D341Med (cell line): Measurements from ENCODE around the gene DHX32.

Source experiments
- DNase-seq: peaks from one replicate; pipeline ENCODE4 v3.0.0; 2012; ENCODE audit warnings: low spot score

The DHX32 gene

GRCh38 chr10:125849448-125849847 lies 31.6 kb downstream of the DHX32 start:
- DNase-seq, result no peak

DNA sequence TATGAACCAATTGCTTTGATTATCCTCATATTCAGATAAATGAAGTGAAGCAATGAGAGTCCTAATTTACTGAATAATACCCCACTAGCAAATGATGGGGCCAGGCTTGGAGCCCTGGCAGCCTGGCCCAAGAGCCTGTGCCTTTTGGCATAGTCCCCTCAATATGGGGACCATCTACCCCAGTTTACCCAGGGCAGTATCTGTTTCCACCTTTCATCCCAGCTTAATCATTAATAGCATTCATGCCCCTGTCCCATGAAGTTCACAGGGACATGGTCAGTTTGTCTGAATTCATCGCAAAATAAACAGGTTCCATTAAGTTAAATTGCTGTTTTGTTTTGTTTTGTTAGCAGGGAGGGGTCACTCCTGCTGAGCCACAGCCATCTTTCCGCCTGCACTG lies 32.2 kb downstream of the DHX32 start:
- no peak for DNase-seq

DNA sequence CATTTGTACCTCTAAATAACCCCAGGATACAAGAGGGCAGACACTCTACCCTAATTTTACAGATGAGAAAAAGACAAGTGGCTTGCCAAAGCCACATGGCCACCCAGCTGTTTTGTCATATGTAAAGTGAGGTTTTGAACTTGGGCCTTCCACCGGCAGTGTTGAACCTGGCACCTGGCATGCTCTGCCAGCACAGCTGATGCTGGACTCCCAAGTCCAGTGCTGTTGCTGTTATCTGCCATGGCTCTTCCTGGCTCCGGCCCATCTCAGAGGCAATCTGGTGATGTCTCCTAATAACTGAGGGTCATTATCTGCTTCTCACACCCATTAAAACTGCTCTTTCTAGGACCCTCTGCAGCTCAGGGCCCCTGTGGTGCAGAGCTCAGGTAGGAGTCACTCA lies 32.7 kb downstream of the DHX32 start:
- no peak for DNase-seq

DNA sequence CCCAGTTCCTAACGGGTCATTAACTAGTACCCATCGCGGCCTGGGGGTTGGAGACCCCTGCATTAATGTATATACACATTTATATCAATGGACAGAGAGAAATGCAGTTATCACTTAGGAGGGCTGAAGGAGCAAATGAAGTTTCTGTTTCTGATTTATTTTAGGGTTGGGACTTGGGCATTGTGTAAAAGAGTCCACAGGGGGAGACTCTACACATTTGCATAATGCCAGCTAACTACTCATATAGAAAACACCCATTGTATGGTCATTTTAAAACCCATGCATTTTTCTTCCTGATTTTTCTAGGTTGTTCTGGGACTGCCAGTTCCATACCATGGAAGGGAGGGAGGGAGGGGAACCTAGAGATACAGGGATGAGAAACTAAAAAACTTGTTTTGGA lies 34.2 kb downstream of the DHX32 start:
- no peak for DNase-seq

- DNase-seq, result no peak
These were observed 35.5 kb downstream of the DHX32 start for GRCh38 chr10:125845617-125846016.

GRCh38 chr10:125844751-125845221 lies 36.3 kb downstream of the DHX32 start:
- DNase-seq, result no peak

DNA sequence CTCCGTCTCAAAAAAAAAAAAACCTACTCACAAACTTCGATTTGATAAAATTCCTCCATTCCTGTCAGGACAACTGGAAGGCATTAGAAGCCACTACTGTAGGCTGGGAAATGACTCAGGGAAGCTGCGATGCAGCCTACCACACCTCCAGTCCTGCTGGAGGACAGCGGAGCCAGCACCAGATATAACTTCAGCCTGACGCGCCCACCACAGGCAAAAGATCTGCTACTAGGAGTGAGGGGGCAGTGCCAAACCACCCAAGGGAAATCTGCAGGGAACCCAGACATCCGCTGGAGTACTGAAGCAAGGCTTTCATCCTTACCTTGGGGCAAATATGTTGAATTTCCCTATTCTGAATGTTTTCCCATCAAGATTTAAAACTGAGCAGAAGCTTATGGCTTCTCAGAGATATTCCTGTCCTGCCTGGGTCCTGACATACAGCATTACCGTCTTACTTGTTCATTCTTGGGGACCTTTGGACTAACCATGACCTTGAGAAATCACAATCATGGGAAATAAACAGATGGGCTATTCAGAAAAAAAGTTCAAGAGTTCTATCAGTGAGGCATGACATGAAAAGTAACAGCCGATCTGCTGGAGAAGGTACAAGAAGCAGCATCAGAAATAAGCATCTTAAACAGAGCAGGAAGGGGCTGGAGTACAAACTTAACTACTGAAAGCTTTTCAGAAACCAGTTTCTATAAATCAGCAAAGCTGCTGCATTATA lies 37.3 kb downstream of the DHX32 start:
- DNase-seq, result no peak

DNA sequence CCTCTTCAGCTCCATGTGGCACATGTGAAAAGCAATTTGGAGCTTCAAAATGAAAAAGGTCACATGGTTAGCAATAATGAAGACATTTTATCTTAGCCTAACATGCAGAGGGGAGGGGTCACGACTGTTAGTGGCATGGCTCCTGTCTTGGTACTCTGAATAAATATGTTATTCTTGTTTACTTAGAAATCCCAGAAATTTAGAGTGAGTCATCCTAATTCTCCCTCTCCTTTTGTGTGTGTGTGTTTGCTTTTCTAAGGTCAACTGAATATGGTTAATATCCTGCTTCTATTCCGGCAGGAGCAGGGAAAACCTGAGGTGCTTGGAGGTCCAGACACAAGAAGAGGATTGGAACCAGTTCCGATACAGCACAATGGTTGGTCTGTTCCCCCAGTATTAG lies 40.1 kb downstream of the DHX32 start:
- DNase-seq, result no peak

GRCh38 chr10:125840406-125840805 lies 40.7 kb downstream of the DHX32 start:
- DNase-seq, result no peak

DNA sequence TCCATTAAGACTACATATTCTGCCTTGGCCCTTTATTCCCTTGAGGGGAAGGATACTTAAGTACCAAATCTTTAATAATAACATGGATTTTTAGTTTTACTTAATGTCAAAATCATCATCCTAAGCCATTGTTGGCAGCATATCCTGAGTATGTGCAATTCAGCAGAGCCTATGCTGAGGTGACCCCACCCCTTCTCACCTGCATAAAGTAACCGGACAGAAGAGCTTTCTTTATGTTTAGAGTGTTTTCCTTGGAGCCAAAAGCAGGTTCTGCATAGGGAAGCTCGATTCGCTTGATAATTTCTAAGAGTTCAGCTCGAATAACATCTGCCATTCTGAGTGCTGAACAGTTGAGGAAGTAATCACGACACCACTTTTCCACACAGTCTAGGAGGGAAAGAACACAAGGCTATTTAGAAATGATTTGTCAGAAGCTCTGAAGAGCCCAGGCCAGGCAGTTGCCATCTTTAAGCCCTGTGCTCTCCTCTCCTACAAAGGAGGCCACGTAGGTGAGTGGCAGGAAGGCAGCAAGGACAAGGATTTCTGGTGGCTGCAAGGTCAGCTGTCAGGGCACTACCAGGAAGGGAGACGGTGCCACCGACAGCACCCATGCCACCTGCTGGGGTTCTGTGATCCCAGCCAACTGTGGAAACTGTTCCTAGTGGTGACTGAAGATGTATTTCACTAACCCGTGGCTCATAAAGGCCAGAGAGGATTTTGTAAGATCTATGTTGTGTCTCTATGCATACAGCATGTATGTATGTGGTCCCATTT lies 42.1 kb downstream of the DHX32 start:
- no peak for DNase-seq

- no peak for DNase-seq
These were observed 44.3 kb downstream of the DHX32 start for GRCh38 chr10:125836746-125837145.

- DNase-seq, result no peak
These were observed 52.8 kb downstream of the DHX32 start for GRCh38 chr10:125828311-125828710.

- DNase-seq, result no peak
These were observed 54.0 kb downstream of the DHX32 start for GRCh38 chr10:125827133-125827532.

GRCh38 chr10:125824736-125825135 lies 56.4 kb downstream of the DHX32 start:
- DNase-seq, result no peak

DNA sequence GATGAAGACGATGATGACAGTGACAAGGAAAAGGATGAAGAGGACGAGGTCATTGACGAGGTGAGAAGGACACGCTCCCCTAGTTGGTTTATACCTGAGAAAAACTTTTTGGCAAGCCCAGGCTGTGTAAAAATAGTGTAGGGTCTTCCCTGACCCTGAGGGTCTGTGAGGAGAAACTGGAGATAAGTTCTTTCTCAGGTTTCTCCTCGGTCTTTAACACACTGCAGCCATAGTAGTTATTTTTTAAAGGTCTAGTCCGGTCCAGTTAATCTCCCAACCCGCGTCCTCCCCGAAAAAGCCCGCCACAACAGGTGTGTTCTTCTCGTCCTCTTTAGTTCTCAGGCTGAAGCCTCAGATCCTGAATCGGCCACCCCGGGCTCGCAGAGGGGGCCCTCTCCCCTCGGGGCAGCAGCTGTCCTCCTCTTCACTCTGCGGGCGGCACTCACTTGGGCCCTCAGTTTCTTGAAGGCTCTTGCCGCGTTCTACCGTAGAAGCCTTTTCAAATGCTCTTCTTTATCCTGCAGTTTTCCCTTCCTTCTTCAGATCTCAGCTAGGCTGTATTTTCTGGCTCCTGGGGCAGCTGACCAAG lies 57.3 kb downstream of the DHX32 start:
- no peak for DNase-seq

DNA sequence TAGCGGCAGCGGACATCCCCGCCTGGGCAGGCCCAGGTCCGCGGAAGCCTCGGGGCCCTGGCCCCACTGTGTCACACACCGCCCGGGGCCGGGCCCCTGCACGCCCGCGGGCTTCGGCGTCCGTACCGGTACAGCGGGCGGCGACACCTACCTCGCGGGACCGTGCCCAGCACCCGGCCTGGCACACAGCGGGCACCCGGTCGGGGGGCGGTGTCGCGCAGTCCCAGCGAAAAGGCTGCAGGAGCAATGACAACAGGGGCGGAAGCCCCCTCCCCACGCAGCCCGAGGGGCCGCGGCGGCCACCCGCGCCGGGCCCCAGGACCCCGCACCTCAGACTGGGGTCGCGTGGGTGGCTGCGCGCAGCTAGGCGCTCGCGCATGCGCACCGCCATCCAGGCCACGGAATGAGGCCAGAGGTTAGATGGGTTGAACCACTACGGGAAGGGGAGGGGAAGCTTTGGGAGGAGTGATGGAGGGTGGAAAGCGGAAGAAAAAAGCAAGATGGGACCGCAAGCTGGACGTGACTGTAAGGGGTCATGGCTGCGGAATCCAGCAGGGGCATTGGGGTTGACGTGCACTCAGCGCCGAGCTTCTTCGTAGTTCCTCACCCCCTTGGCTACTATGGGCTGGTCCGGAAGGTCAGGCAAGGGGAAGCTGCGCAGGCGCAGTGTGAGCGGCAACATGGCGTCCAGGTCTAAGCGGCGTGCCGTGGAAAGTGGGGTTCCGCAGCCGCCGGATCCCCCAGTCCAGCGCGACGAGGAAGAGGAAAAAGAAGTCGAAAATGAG lies 58.0 kb downstream of the DHX32 start, which contains the start of the genes BCCIP and UROS:
TSS of gene BCCIP (plus strand) at position 669 of the 785 bp plus-strand sequence. CDS start at position 681, 12 bp downstream.
TSS of gene UROS (minus strand) at position 381 of the 785 bp plus-strand sequence. CDS start 6,759 bp downstream, outside the sequence.
- peak; percentile 91 for DNase-seq

- DNase-seq, result no peak
These were observed 60.4 kb downstream of the DHX32 start for GRCh38 chr10:125820701-125821100.

- DNase-seq, result no peak
These were observed 63.6 kb downstream of the DHX32 start for GRCh38 chr10:125817337-125817946.

DNA sequence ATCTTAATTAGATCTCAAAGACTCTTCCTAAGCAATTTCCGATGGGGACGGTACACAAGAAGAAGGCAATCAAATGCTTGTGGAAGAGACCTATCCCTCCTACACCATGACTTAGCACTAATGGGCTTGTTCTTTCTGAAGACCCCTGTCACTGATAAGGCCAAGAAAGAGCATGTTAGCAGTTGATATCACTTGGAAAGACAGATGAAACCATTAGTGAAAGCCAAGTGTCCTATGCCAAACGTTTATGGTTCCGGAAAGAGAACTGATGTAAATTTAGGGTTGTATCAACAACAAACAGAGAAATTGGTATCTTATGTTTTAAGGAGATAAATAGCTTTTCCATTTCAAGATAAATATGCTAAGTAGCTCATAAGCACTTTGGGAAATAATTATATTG lies 64.5 kb downstream of the DHX32 start:
- DNase-seq, result no peak

DNA sequence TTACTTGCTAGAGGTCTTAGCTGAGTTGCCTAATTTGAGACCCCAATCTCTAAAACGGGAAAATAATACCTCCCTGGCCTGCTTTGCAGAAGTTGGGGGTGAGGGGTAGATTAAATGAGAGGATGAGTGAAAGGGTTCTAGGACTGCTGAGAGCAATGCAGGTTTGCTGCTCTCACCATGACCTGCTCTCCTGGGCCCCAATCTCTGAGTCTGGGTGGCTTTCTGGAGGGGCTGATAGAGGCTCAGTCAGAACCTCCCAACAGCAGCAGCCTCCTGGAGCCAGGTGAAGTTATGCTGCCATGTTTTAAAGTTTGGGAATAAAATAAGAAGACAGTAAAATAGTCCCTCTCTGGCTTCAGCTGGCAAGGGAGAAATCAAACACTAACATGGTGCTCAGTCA lies 65.3 kb downstream of the DHX32 start:
- no peak for DNase-seq

GRCh38 chr10:125812128-125812750 lies 68.9 kb downstream of the DHX32 start:
- DNase-seq, result no peak
